Suppressor macrophage treated with lipopolysaccharide for 4 hours (primary cell): ENCODE measurements around the gene SLC9A3.

ENCODE experiments used
- DNase-seq: peaks from one replicate; pipeline ENCODE4 v3.0.0-alpha.2; 2020

SLC9A3 gene

GRCh38 chr5:472656-473550 lies 51.3 kb downstream of the SLC9A3 start:
- DNase-seq, result peak; percentile 96

- DNase-seq, result no peak
These were observed 52.1 kb downstream of the SLC9A3 start for GRCh38 chr5:472076-472655.

- peak; percentile 15 for DNase-seq
These were observed 52.5 kb downstream of the SLC9A3 start for GRCh38 chr5:471750-472058.

- no peak for DNase-seq
These were observed 53.1 kb downstream of the SLC9A3 start for GRCh38 chr5:470961-471749.

GRCh38 chr5:469752-470483 lies 54.3 kb downstream of the SLC9A3 start:
- no peak for DNase-seq

GRCh38 chr5:468401-468800 lies 55.8 kb downstream of the SLC9A3 start:
- DNase-seq, result no peak

- no peak for DNase-seq
These were observed 57.5 kb downstream of the SLC9A3 start for GRCh38 chr5:466661-467310.

GRCh38 chr5:465591-466403 lies 58.5 kb downstream of the SLC9A3 start:
- DNase-seq, result no peak

GRCh38 chr5:464843-465590 lies 59.2 kb downstream of the SLC9A3 start:
- DNase-seq, result no peak

GRCh38 chr5:464446-464842 lies 59.8 kb downstream of the SLC9A3 start:
- DNase-seq, result no peak

GRCh38 chr5:463952-464351 lies 60.3 kb downstream of the SLC9A3 start:
- no peak for DNase-seq

GRCh38 chr5:463301-463700 lies 60.9 kb downstream of the SLC9A3 start:
- DNase-seq, result no peak

- DNase-seq, result no peak
These were observed 62.2 kb downstream of the SLC9A3 start for GRCh38 chr5:462051-462481.

- no peak for DNase-seq
These were observed 64.0 kb downstream of the SLC9A3 start for GRCh38 chr5:460273-460625.

- no peak for DNase-seq
These were observed 64.5 kb downstream of the SLC9A3 start for GRCh38 chr5:459562-460272.

GRCh38 chr5:458547-459353 lies 65.5 kb downstream of the SLC9A3 start:
- DNase-seq, result peak; percentile 48

- no peak for DNase-seq
These were observed 66.9 kb downstream of the SLC9A3 start for GRCh38 chr5:457195-457961.

GRCh38 chr5:456351-457194 lies 67.7 kb downstream of the SLC9A3 start:
- DNase-seq, result no peak
